Nucleus accumbens (tissue), 56 donors: ENCODE measurements around the gene SLC9A3.
A peak's percentile ranks its signal among the peaks of the same experiment; 100 is the strongest.

Source experiments
- DNase-seq, 56 donors: peaks; one replicate each; lab custom pipeline; 2025; lab: John Stamatoyannopoulos, UW

Gene SLC9A3

GRCh38 chr5:528629-529511 is 4.6 kb upstream of the SLC9A3 start:
- no peak for DNase-seq

DNA sequence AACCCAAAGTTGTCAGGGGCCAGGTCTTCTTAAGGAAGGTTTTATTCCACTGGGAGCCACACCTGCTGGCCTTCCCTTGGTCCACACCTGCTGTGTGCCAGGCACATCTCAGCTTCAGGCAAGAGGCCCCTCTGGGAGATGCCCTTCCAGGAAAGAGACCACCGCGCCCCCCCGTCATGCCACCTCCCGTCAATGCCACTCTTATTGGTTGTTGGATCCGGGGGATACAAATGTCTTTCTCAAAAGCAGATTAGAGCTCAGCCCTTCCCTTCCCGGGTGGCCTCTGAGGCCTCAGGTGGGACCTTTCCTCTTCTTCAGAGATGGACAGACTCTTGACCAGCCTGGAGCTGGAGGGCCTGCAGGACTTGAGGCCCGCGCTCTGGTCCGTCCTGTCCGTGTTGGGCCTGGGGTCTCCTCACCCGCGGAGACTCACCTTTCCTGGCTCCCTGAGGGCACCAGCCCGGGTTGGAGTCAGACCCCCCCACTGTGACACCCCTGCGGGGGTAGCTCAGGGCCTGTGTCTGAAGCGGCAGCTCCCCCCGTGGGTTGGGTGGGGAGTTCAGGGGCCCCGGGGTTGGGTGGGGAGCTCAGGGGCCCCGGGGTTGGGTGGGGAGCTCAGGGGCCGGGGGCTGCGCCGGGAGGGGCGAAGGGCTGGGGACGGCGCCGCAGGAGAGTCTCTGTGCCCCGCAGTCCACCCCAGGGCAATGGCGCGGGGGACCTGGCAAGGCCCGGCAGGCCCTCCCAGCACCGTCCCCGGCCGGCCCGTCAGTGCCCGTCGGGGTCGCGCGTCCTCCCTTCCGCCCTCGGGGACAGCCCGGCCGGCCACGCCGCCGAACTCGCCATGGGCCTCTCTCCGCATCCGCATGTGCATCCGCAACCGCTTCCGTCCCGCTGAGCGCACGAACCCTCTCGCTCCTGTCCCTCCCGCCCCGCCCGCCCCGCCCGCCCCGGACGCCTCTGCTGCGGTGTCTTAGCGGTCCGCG is 3.7 kb upstream of the SLC9A3 start:
- DNase-seq, result no peak

DNA sequence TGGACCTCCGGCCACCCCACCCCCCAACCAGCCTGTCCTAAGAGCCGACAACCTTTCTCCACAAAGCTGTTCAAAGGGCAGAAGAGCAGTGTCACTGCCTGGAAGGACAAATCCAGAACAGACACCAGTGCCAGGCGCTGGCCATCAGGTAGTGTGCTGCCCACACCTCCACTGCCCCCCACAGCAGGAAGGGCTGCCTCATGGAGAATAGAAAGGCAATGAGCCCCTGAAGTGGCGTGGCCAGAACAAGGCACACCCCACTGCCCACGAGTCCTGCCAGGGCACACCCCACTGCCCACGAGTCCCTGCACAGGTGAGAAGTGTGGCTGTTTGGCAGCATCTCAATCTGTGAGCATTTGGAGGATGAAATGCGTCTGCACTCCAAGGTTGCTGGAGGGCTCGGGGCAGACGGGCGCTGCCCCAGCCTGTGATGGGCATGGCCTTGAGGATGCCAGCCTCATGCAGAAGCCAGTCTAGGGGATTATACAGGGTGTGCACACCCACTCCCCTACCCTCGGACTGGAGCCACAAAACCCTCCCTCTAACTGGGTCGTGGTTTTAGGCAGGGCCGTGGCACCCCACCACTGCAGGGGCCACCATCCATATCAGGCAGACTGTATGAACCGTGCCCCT is 2.3 kb upstream of the SLC9A3 start:
- no peak for DNase-seq

GRCh38 chr5:525916-526315 is 1.7 kb upstream of the SLC9A3 start:
- DNase-seq, result no peak

DNA sequence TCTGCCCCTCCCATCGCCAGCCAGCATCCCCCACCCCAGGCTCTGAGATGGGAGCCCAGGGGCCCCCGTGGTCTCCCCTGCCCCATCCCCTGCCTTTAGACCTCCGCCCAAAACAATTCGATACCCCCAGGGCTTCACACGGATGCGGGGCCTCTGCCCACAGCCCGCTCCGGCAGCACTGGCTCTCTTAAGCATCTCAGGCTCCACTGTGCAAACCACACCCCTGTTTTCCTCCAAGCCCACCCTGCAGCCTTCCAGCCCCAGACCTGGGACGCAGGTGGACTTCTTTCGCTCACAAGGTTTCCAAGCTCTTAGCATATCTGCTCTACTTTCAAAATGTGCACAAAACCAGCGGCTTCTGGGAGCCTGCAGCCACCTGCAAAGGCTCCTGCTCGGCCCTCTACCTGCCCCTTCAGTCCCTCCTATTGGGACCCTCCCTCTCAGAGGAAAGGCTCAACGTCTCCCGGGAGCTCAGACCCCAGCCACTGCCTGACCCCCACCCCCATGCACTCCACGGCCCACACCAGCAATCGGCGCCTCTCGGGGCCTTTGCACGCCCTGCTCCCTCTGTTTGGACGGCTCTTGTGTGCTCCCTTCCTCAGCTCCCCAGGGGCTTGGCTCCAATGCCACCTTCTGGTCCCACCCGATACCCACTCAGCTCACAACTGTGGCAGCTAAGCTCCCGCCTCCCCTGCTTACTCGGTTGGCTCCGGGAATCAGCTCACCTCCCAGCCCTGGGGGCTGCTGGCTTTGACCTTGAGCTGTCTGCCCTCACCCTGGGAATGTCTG is 918 bp upstream of the SLC9A3 start:
- no peak for DNase-seq

DNA sequence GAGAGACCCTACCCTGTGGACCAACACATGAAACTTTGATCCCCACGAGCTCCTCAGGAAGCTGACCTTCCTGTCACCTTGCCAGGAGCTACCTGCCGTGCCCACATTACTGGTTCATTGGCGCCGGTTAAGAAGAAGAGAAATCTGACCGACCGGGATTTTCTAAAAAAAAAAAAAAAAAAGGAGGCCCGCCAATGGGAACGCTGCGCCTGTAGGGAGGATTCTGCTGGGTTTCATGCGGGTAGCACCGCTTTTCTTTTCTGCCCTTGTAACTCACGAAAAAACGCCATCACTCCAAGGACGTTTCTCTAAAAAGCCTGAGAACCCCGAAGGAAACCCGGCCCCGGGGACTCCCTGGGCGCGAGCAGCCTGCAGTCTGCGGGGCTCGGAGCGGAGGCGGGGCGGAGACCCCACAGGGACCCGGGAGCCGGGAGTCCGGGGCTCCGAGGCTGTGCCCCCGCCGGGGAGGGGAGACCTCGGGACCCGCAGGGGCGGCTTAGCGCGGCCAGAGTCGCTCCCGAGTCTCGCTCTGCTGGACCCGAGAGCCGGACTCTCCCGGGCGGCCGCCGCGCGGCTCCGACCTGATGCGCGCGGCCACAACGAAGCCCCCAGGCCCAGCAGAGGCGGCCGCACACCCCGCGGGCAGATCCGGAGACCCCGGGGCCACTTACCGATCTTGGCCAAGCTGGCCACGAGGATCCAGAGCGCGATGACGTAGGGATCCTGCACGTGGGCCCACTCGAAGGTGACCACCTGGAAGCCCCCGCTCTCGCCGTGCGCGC is 617 bp downstream of the SLC9A3 start:
- peak in 1 of 56 donors; percentile 34 for DNase-seq

GRCh38 chr5:522899-523440 is 1.3 kb downstream of the SLC9A3 start:
- DNase-seq, result no peak

GRCh38 chr5:522116-522515 is 2.1 kb downstream of the SLC9A3 start:
- DNase-seq, result no peak

GRCh38 chr5:521680-522079 is 2.6 kb downstream of the SLC9A3 start:
- DNase-seq, result no peak

DNA sequence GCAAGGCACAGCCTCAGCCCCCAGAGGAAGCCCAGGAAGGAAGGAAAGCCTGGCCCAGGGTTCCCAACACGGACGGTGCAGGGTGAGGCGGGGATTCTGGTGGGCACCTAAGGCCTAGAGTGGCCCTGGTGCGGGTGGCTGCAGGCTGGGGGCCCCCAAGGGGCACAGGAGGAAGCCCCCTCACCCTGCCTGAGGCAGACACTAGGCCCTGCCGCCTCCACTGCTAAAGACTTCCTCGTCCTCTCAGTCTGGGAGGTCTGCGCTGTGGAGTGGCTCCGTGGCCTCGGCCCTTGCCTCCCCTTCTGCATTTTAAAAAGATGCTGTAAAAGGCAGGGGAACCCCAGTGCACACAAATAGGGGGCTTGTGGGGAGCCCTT is 3.4 kb downstream of the SLC9A3 start:
- DNase-seq, result no peak

GRCh38 chr5:520196-520849 is 3.9 kb downstream of the SLC9A3 start:
- no peak for DNase-seq

DNA sequence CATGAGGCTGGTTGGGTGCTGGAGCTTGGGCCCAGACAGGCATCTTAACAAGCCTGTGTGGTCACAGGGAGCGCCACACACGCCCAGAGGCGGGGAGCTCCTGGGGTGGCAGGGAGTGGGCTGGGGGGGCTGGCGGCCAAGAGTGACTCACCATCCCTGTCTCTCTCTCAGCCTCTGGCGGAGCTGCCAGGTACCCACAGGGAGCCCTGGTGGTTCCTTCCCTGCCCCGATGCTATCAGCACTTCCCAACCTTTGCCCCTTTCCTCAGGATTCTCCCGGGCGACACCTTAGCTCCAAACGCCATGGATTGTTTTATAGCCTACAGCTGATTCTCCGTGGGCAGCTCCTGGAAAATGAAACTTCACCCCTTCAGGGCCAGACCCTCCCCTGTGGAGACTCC is 5.5 kb downstream of the SLC9A3 start:
- no peak for DNase-seq

DNA sequence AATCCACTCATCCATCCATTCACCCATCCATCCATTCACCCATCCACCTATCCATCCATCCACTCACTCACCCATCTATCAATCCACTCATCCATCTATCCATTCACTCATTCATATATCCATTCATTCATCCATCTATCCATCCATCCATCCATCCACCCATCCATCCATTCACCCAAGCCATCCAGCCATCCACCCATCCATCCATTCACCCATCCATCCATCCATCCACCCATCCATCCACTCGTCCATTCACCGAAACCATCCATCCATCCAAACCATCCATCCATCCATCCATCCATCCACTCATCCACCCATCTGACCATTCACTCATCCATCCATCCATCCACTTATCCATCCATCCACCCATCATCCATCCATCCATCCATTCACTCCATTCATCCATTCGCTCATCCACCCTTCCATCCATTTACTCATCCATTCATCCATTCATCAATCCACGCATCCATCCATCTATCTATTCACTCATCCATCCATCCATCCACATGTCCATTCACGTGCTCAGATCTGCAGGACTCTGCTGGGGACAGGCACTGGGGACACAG is 6.6 kb downstream of the SLC9A3 start:
- no peak for DNase-seq

- no peak for DNase-seq
Measured at GRCh38 chr5:516980-517379, 7.3 kb downstream of the SLC9A3 start.

- no peak for DNase-seq
Measured at GRCh38 chr5:516338-516925, 7.8 kb downstream of the SLC9A3 start.

GRCh38 chr5:515273-515836 is 8.9 kb downstream of the SLC9A3 start:
- DNase-seq, result peak in 3 of 56 donors; percentile 5 to 14 (median 11)

DNA sequence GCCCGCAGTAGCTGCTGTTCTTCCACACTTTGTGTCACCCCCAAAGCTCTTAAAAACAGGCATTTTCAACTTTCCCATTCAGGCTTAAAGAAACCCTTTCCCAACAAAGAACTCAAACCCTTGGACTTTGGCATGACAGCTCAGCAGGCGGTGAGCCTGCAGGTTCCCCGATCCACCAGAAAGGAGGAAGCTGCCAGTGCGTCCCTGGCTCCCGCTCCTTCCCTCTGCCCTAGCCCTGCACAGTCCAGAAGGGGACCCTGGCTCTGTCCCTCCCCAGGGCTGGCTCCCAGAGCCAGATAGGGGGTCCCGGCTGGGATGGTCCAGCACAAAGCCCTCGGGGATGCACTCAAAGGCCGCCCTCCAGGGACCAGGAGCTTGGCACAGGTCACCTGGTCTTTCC is 9.6 kb downstream of the SLC9A3 start:
- DNase-seq, result no peak
